IPS-15b (cell line): ENCODE results near the gene CRTC1.

Experiments
- H3K27me3 ChIP-seq: one replicate; pipeline ENCODE4 v1.6.1; 2013; ENCODE audit warnings: low read length; ENCODE audit not compliant: control insufficient read depth, insufficient read depth
- H3K36me3 ChIP-seq: one replicate; pipeline ENCODE4 v1.6.1; 2013; ENCODE audit warnings: low read length; ENCODE audit not compliant: control insufficient read depth, insufficient read depth
- H3K4me1 ChIP-seq: one replicate; pipeline ENCODE4 v1.6.1; 2013; ENCODE audit warnings: mild to moderate bottlenecking, low read length; ENCODE audit not compliant: control insufficient read depth, insufficient read depth
- H3K4me3 ChIP-seq: one replicate; pipeline ENCODE4 v1.5.1; 2013; ENCODE audit warnings: low read depth, low read length
- H3K9ac ChIP-seq: one replicate; pipeline ENCODE4 v1.6.1; 2013; ENCODE audit warnings: low read depth, mild to moderate bottlenecking, low read length
- H3K9me3 ChIP-seq: one replicate; pipeline ENCODE4 v1.6.1; 2013; ENCODE audit warnings: mild to moderate bottlenecking, low read length; ENCODE audit not compliant: control insufficient read depth, insufficient read depth

The CRTC1 gene

DNA sequence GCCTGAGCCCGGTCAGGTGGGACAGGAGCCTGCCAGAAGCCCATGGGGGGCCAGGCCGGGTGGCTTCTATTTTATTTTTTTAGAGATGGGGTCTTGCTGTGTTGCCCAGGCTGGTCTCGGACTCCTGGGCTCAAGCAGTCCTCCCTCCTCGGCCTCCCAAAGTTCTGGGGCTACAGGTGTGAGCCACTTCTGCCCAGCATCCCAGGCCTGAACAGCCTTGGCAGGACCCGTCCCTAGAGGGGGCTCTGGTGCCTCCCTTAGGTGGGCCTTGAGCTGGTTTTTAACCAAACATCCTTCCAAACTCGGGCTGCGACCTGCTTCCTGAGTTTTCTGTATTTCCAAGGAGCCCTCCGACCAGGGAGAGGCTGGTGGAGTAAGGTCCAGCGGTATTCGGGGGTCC lies 97.2 kb downstream of the CRTC1 start:
- Histone ChIP-seq H3K4me1 (no peaks in the 10 kb centered on the region), H3K4me3 (no peak overlapping the region), H3K27me3 (peaks cover 21% of the 10 kb centered on the region), H3K36me3 (no peaks in the 10 kb centered on the region), H3K9ac (no peak overlapping the region), H3K9me3 (no peaks in the 10 kb centered on the region)

DNA sequence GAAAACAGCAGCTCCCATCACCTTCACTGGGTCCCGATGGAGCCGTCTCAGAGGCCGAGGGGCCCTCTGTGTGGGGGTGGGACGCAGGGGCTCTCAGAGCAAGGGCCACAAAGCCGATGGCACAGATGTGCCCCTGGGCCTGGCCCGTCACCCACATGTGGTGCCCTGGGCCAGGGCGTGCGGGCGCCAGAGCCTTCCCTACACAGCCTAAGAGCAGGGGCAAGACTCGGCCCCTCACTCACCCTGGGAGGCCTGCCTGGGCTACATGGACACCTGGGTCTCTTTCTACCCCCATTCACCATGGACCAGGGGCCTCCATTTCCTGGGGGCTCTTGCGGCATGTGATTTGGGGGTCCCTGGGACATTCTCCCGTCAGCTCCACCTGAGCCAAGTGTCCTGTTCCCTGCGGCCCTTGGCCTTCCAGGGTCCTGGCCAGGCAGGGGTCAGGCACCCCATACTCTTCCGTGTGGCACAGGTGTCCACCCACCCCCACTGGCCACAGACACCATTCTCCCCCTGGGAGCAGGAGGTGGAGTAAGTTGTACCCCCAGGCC lies 97.6 kb downstream of the CRTC1 start:
- H3K4me1 ChIP-seq: no peaks in the 10 kb centered on the region
- H3K36me3 ChIP-seq: no peaks in the 10 kb centered on the region
- no peak overlapping the region for H3K9ac ChIP-seq
- no peaks in the 10 kb centered on the region for H3K9me3 ChIP-seq
- peaks cover 26% of the 10 kb centered on the region for H3K27me3 ChIP-seq
- no peak overlapping the region for H3K4me3 ChIP-seq

DNA sequence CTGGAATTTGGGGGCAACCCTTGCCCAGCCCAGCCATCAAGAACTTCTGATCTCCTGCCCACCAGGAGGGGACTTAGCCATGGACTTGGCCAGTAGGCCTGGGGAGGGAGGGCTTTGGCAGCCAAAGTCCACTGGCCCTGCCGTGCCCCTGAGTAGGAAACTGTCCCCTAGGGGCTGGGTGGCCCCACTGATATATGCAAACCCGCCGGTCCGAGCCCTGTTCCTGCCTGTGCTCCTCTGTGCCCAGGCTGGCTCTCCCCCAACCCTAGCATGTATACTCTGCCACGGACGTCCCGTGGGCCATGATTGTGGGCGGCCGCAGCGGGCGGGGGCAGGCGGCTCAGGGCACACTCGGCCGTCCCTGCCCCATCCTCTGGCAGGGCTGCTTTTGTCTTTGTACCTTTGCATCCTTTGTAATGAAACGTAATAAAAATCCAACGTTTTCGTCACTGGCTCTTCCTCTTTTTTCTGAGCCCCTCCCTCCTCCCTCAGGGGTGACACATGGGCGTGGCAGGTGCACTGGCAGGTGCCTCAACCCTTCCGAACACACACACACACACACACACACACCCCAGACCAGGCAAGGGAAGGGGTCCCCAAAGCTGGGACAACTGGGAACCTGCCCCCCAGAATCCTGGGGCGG lies 98.5 kb downstream of the CRTC1 start:
- H3K4me1 ChIP-seq: no peaks in the 10 kb centered on the region
- no peak overlapping the region for H3K9ac ChIP-seq
- no peaks in the 10 kb centered on the region for H3K9me3 ChIP-seq
- no peaks in the 10 kb centered on the region for H3K36me3 ChIP-seq
- no peak overlapping the region for H3K4me3 ChIP-seq
- H3K27me3 ChIP-seq: peaks cover 35% of the 10 kb centered on the region

DNA sequence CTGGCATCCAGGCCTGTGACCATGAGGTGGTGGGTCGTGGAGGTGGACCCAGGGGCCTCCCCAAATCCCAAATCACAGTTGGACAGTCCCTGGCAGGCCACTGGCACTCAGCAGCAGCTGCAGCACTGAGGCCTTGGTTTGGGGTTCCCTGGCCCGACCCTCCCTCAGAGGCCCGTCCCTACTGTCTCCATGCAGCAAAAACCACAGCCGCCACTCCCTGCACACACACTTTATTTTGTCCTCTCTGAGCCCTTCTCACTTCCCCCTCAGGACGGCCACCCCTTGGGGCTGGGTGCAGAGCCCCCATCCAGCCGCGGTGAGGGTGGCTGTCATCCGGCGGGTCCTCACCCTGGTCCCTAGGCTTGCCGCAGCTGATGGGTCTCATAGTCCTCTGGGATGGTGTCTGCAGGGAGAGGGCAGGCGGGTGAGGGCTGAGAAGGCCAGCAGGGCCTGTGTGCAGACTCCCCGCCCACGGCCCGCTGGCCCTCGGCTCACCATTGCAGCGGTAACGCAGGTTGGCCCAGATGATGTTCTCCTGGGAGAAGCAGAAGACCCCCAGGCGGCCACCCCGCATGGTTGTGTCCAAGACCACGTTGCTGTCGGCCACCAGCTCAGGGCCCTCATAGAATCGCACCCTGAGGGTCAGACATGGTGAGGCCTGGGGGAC lies 99.2 kb downstream of the CRTC1 start:
- Histone ChIP-seq H3K27me3 (peaks cover 42% of the 10 kb centered on the region), H3K4me1 (no peaks in the 10 kb centered on the region), H3K9ac (no peak overlapping the region), H3K4me3 (no peak overlapping the region), H3K9me3 (no peaks in the 10 kb centered on the region), H3K36me3 (no peaks in the 10 kb centered on the region)

DNA sequence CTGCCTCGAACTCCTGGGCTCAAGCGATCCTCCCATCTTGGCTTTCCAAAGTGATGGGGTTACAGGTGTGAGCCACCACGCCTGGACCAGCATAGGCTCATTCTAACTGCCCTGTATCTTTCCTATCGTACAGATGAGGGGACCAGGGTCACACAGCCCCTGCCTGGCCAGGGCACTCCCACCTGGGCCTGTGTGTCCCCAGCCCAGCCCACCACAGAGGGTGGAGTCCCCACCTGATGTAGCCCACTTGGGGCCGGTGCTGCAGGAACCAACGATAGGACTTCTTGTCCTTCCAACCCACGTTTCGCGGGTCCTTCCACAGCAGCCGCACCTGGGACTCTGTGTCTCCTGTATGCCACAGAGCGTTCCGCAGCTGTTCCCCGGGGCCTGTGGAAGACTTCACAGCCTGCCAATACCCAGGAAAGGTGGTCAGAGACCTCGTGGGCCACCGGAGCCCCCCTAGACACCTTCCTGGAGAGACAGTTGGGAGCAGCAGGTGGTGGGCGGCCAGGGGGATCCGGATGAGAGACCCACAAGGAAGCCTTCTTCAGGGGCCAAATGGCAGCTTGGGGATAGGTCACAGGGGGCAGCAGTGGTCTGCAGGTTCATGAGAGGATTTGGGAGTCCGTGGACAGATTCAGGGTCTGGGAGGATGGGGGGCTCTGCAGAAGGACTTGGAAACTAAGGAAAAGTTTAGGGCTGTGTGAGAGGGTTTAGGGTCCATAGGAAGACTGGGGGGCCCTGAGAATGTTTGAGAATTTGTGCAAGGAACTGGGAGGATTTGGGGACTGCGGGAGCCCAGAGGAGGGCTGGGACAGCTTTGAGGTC lies 100.7 kb downstream of the CRTC1 start:
- no peaks in the 10 kb centered on the region for H3K9me3 ChIP-seq
- no peak overlapping the region for H3K9ac ChIP-seq
- no peak overlapping the region for H3K4me3 ChIP-seq
- H3K36me3 ChIP-seq: no peaks in the 10 kb centered on the region
- no peaks in the 10 kb centered on the region for H3K4me1 ChIP-seq
- peaks cover 52% of the 10 kb centered on the region for H3K27me3 ChIP-seq

DNA sequence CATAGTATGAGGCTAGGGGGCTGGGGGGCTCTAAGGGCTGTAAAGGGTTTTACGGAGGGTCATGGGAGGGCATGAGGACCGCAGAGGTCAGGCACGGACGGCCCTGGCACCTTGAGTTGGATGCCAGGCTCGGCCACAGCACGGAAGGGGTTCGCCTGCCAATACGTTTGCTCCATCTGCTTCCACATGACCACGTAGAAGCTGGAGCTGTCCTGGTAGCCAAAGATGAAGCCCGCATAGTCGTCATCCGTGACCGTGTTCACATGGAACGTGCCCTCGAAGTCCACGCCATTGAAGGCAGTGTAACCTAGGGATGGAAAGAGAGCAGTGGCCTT lies 101.3 kb downstream of the CRTC1 start:
- Histone ChIP-seq H3K4me3 (no peak overlapping the region), H3K36me3 (no peaks in the 10 kb centered on the region), H3K9ac (no peak overlapping the region), H3K9me3 (no peaks in the 10 kb centered on the region), H3K4me1 (no peaks in the 10 kb centered on the region), H3K27me3 (peaks cover 55% of the 10 kb centered on the region)

DNA sequence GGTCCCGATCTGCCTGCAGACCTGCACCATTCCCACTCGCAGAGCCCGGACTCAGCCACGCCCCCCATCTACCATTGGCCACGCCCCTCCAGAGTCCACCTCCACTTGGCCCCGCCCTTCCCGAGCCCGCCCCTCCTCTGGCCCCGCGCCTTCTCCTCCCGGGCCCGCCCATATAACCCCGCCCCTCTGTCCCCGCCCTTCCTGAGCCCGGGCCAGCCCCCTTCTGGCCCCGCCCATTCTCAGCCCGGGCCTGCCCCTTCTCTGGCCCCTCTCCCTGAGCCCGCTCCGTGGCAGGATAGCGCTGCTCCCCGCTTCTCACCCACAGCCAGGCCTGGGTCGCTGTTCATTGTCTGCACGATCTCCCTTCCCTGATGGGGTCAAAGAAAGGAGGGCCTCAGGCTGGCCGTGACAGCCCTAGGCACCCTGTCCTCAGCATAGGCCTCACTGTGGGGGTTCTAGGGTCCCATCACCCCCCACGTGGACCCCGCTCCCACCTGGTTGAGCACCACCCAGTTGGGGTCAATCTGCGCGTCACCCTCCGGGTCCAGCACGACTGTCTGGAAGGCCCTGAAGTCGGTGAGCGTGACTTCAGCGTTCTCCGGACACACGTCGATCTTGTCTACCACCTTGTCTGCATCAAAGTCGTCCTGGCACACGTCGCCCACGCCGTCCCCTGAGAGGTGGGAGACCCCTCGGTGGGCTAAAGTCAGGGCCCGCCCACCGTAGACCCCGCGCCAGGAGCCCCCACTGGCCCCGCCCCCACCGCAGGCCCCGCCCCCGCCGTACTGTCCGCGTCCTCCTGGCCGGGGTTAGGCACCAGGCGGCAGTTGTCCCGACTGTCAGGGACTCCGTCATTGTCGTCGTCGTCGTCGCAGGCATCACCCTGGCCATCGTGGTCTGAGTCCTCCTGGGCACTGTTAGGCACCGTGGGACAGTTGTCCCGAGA lies 102.0 kb downstream of the CRTC1 start:
- peaks cover 3% of the 10 kb centered on the region for H3K4me1 ChIP-seq
- no peak overlapping the region for H3K9ac ChIP-seq
- peaks cover 59% of the 10 kb centered on the region for H3K27me3 ChIP-seq
- H3K36me3 ChIP-seq: no peaks in the 10 kb centered on the region
- H3K9me3 ChIP-seq: no peaks in the 10 kb centered on the region
- H3K4me3 ChIP-seq: peak overlapping the region; percentile 74

DNA sequence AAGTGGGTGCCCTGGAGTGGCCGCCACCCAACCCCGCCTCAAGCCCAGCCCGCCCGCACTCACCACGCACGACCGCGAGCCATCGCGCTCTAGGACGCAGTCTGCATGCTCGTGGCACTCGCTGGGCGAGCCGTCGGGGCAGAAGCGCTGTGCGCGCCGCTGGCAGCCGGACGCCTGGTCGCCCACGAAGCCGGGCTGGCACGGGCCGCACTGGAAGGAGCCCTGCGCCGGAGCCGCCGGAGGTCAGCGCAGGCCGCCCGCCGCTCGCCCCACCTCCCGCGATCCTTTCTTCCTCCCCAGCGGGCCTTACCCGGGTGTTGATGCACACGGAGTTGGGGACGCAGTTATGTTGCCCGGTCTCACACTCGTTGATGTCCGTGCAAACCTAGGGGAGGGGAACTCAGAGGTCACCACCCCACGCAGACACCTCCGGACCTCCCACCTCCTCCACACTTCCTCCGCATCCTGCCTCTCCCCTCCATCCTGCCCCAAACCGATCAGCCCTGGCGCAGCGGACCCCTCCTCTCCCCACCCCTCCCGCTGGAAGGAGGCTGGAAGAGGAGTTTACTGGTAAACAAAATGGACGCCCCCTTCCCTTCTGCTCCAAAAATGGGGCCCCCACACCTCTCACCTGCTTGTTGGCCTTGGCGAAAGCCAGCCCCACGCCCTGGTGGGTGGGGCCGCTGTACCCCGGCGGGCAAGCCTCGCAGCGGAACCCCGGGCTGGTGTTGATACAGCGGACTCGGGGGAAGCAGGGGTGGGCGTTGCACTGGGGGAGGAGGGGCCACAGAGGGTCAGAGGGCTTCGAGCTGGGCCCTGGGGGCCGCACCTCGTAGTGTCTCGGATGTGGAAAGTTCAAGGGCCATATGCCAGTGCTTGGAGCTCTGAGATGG lies 105.3 kb downstream of the CRTC1 start:
- Histone ChIP-seq H3K36me3 (no peaks in the 10 kb centered on the region), H3K9ac (no peak overlapping the region), H3K27me3 (peaks cover 88% of the 10 kb centered on the region), H3K4me1 (peaks cover 3% of the 10 kb centered on the region), H3K4me3 (peak overlapping the region; percentile 70), H3K9me3 (no peaks in the 10 kb centered on the region)

DNA sequence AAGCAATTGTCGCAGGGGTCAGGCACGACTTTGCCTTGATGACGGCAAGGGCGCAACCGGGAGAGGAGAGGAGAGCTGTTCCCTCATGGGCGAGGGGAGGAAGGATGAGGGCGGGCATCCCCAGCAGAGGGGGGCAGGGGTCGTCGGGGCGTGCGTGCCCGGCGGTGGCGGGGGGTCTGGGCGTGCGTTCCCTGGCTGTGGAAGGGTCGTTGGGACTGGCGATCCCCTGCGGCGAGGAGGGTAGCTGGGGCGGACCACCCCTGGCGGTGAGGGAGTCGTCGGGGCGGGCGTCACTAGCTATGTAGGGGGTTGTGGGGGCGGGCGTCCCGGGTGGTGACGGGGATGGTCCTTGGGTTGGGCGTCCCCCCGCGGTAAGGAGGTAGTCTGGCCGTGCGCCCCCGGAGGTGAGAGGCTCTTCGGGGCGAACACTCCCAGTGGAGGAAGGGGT lies 106.0 kb downstream of the CRTC1 start:
- peaks cover 3% of the 10 kb centered on the region for H3K4me1 ChIP-seq

DNA sequence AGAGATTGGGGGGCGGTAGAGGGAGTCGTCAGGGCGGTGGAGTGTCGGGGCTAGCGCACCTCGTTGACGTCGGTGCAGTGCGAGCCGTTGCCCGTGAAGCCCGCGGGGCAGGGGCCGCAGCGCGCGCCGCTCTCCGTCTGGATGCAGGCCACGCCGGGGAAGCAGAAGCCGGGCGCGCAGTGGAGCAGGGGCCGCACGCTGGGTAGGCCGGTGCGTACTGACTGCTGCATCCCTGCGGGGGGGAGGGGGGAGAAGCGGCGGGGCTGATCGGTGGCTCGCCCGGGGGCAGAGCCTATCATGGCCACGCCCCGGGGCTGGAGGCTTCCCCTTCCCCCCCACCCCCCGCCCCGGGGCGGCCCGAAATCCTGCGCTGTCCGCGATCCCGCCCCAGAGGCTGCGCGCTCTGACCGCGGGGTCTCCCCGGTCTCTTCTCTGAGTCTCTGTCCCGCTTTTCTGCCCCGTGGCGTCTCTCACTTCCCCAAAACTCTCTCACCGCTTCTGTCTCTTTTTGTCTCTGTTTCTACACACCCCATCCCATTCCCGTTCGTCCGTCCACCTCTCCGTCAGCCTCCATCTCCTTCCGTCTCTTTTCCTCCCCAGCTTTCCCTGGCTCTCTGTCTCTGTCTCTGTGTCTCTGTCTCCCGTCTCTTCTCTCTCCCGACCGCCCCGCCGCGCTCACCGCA lies 106.5 kb downstream of the CRTC1 start:
- peaks cover 83% of the 10 kb centered on the region for H3K27me3 ChIP-seq
- no peak overlapping the region for H3K9ac ChIP-seq
- peaks cover 3% of the 10 kb centered on the region for H3K4me1 ChIP-seq
- peak overlapping the region; percentile 71 for H3K4me3 ChIP-seq
- no peaks in the 10 kb centered on the region for H3K36me3 ChIP-seq
- no peaks in the 10 kb centered on the region for H3K9me3 ChIP-seq

More for the DNA sequence above, 106.0 kb downstream of the CRTC1 start:
- Histone ChIP-seq H3K9me3 (no peaks in the 10 kb centered on the region), H3K27me3 (peaks cover 85% of the 10 kb centered on the region), H3K36me3 (no peaks in the 10 kb centered on the region), H3K9ac (no peak overlapping the region), H3K4me3 (peak overlapping the region; percentile 70)
